HG02588 (cell line): ENCODE measurements around the gene KATNBL1.
"Not testable (repeated sequence)": the region's sequence is repeated elsewhere in the genome, so short reads cannot be mapped to it uniquely, and the experiment has no call there.

ENCODE experiments used
- ATAC-seq: cut with Tn5 transposase; IDR thresholded peaks from one replicate; pipeline ENCODE4 v1.9.1; 2021; ENCODE audit warnings: mild to moderate bottlenecking, moderate library complexity; ENCODE audit not compliant: unreplicated experiment

Gene KATNBL1

DNA sequence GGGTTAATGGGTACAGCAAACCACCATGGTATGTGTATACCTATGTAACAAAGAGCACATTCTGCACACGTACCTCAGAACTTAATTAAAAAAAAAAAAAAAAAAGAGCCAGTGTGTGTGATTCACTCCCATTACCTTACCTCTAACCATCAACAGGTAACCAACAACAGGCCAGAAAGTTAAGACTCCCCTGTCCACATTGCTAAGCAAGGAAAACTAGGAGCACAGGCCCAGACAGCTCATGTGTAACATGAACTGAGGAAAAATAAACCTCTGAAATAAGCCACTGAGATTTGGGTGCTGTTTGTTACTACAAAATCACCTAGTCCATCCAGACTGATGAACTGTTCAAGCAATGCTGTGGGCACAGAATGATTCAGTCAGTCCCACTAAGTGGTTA, 6.0 kb downstream of the KATNBL1 start:
- no peak for ATAC-seq

DNA sequence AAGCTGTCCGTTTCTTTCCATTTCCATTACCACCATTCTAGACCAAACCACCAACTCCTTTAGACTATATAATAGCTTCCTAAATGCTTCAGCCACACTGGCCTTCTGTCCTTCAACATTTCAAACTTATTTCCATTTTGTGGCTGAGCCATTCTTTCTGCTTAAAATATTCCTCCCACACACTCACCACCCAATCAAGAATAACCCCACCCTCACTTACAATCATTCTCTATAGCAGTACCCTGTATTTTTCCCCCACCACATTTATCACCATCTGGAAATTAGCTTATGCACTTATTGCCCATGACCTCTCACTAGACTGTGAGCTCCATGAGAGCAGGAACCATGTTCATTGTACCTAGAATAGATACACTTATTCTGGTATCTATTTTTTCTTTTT, 6.6 kb downstream of the KATNBL1 start:
- ATAC-seq, result no peak

GRCh38 chr15:34193272-34193671, 16.6 kb downstream of the KATNBL1 start:
- ATAC-seq, result not testable (repeated sequence)

DNA sequence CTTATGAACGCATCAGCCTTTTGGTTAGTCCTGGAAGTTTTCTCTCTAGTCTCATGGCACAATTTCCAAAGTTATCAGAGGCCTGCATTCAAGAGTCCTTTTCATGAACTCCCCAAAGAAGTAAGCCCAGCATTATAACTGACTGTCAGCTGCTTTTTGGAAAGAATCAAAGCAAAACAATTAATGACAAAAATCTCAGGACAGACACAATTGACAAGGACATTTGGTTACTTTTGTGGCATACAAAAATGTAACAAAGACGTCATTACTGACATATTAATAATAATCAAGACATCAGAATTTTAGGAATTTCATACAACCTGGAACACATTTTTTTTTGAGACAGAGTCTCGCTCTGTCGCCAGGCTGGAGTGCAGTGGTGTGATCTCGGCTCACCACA, 21.2 kb downstream of the KATNBL1 start:
- ATAC-seq, result no peak

DNA sequence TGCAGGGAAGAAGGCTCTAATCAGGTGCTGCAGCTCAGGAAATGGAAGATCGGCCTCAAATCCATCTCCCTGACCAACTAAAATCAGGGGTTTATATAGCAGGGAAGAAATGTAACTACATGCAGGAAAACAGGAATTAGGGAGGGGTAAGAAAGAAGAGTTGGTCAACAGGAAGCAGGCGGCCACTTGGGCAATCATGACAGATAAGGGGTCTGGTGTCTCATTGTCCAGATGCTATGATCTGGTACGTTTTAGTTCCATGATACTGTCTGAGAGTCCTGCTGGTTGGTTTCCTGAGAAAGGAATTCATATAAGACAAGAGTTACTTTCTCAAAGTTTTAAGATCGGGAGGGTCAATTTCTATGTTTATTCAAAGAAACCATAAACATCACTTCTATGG, 24.2 kb downstream of the KATNBL1 start:
- ATAC-seq, result no peak

- ATAC-seq, result no peak
Measured at GRCh38 chr15:34182942-34183341, 27.0 kb downstream of the KATNBL1 start.

GRCh38 chr15:34179234-34179633, 30.7 kb downstream of the KATNBL1 start:
- no peak for ATAC-seq

DNA sequence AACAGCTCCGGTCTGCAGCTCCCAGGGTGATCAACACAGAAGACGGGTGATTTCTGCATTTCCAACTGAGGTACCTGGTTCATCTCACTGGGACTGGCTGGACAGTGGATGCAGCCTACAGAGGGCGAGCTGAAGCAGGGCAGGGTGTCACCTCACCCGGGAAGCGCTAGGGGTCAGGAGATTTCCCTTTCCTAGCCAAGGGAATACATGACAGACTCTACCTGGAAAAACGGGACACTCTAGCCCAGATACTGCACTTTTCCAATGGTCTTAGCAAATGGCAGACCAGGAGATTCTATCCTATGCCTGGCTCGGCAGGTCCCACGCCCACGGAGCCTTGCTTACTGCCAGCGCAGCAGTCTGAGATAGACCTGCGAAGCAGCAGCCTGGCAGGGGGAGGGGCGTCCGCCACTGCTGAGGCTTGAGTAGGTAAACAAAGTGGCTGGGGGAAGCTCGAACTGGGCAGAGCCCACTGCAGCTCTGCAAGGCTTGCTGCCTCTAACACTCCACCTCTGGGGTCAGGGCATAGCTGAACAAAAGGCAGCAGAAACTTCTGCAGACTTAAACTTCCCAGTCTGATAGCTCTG, 43.8 kb downstream of the KATNBL1 start:
- ATAC-seq, result not testable (repeated sequence)

DNA sequence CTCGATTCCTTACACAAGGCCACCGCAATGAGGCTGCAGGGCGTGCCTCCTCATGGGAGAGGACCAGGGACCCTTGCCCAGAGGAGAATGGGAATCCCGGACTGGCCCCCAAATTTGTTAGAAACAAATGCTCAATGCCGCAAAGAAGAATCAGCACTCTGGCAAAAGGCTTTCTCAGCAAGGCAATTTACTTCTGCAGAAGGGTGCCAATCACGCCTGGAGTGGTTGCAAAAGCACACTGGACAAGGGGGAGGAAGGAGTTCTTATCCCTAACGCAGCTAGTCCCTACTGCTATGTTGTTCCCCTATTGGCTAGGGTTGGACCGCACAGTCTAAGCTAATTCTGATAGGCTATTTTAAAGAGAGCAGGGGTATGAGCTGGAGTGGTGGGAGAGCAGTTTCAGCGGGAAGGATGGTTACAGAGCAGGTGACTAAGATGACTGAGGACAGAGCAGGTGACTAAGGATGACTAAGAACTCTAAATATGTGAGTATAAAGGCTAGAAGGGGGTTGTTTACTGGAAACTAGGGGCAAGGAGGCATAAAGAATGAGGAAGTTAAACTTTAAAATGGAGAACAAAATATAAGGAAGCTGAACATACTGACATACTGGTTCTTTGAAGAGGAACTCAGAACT, 48.5 kb downstream of the KATNBL1 start:
- ATAC-seq, result no peak

GRCh38 chr15:34160735-34161134, 49.2 kb downstream of the KATNBL1 start:
- ATAC-seq, result no peak

GRCh38 chr15:34158355-34158754, 51.5 kb downstream of the KATNBL1 start:
- ATAC-seq, result no peak

GRCh38 chr15:34155859-34156258, 54.0 kb downstream of the KATNBL1 start:
- ATAC-seq, result no peak

DNA sequence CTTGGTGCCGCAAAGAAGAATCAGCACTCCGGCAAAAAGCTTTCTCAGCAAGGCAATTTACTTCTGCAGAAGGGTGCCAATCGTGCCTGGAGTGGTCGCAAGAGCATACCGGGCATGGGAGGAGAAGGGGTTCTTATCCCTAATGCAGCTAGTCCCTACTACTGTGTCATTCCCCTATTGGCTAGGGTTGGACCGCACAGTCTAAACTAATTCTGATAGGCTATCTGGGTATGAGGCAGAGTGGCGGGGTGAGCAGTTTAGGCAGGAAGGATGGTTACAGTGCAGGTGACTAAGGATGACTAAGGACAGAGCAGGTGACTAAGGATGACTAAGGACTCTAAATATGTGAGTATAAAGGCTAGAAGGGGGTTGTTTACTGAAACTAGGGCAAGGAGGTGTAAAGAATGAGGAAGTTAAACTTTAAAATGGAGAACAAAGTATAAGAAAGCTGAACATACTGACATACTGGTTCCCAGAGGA, 55.1 kb downstream of the KATNBL1 start:
- no peak for ATAC-seq

- no peak for ATAC-seq
Measured at GRCh38 chr15:34147371-34148140, 62.3 kb downstream of the KATNBL1 start.

- ATAC-seq, result no peak
Measured at GRCh38 chr15:34133511-34133910, 76.4 kb downstream of the KATNBL1 start.

DNA sequence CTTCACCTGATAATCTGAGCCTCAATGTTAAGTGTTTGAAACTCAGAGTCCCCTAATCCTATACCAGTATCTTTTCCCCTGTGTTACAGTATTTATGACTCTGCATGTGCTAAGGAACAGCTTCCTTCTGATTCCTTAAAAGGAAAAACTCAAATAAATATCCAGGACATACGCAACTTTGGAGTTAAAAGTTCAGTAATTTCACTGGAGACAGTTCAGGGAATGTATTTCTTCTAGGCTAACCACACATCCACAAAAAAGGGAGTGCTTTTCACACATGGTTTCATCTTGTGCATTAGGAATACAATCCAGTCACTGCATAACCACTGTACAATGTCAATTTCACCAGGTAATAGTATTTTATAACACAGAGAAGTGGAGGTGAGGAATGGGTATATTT, 77.0 kb downstream of the KATNBL1 start:
- no peak for ATAC-seq

DNA sequence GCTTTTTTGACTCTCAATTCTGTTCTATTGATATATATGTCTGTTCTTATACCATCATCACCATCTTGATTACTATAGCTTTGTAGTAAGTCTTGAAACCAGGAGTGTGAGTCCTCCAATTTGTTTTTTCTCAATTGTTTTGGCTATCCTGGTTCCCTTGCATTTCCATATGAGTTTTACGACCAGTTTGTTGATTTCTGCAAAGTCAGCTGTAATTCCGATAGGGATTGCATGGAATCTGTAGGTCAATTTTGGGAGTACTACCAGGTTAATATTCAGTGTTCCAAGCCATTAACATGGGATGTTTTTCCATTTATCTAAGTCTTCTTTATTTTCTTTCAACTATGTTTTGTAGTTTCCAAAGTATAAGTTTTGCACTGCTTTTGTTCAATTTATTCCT, 81.0 kb downstream of the KATNBL1 start:
- ATAC-seq, result no peak

GRCh38 chr15:34126522-34126921, 83.4 kb downstream of the KATNBL1 start:
- no peak for ATAC-seq

DNA sequence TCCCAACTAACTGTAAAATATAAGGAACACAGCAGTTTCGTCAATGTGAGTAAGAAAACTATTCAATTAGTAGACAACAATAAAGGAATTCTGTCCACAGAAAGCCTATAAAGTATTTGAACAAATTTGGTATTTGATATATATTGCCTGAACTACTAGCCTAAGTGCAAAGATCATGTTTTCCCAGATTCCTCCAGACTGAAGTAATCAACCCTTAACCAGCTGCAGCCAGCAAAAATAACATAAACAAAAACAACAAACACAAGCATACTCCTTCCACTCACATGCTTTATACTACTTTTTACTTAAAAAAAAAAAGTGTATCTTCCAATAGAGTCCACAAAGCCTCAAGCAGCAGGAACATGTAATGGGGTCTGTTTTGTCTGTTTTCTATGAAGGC, 84.0 kb downstream of the KATNBL1 start:
- no peak for ATAC-seq

DNA sequence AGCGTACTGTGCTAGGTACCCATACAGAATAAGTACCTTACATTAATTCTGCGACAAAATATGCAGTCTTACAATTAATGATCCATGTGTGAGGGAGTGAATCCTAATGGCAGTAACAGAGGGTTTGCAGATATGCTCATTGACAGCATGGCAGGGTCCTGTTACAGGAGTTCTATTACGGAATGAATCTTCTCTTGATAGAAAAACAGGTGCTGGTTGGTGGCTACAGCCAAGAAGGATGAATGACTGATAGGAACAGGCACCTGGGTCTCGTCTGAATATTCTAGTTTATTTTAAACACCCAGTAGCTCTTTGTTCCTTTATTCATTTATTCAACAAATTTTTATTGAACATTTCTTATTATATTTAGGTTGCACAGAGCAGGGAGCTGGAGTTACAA, 85.2 kb downstream of the KATNBL1 start:
- ATAC-seq, result no peak

DNA sequence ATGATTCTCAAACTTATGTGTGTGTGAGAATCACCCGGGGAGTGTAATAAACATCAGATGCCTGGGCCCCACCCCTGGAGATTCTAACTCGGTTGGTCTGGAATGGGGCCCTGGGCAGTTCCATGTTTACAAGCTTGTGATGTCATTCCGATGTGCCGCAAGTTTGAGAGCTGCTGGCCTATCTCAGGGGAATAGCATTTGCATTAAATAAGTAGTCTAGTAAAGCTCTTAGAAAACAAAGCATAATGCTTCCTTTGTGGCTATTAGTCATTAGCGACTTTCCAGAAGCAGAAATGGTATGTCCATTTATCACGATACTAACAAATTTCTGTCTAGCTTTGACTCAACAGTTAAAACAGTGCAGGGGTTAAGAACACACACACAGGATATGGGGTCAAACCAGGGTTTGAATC, 87.1 kb downstream of the KATNBL1 start:
- ATAC-seq, result no peak

DNA sequence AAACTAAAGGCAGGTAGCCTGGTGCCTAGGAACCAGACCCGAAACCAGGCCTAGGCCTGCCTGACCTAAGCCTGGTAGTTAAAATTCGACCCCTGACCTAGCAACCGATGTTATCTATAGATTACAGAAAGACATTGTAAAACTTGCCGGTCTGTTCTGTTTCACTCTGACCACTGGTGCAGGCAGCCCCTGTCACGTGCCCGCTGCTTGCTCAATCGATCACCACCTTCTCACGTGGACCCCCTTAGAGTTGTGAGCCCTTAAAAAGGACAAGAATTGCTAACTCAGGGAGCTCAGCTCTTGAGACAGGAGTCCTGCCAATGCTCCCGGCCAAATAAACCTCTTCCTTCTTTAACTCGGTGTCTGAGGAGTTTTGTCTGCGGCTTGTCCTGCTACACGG, 88.1 kb downstream of the KATNBL1 start:
- ATAC-seq, result not testable (repeated sequence)
